B cell (primary cell): ENCODE data around the gene ECE1. TPM values are rescaled to one million over a fixed set of nuclear protein-coding genes. Genes with fewer than 3 reads are reported as not detected.

Source experiments
- ATAC-seq: fragments of 200-7000 bp; cut with Tn5 transposase; one replicate; pipeline ENCODE4 v1.10.0; 2021; ENCODE audit warnings: low read depth, mild to moderate bottlenecking, moderate number of reproducible peaks, moderate library complexity
- CTCF ChIA-PET: fragments of 350-600 bp; sonication (Branson Sonifier 250); formaldehyde crosslinking; loops from one replicate; lab custom pipeline; 2021; ENCODE audit warnings: antibody characterized with exemption, inconsistent platforms; lab: Charles Lee
- POLR2A ChIA-PET: fragments of 350-600 bp; sonication (Branson Sonifier 250); formaldehyde crosslinking; loops from one replicate; lab custom pipeline; 2021; ENCODE audit warnings: antibody characterized with exemption; lab: Charles Lee
- DNase-seq: peaks from one replicate; pipeline ENCODE4 v3.0.0; 2013
- H2AFZ ChIP-seq: 2 replicates; pipeline ENCODE4 v1.6.1; 2012; ENCODE audit warnings: mild to moderate bottlenecking, low read depth, low read length; ENCODE audit not compliant: insufficient read depth, poor library complexity, severe bottlenecking
- H3K27ac ChIP-seq, 2 donors: 1 replicate in 1 of 2; 2 replicates in 1 of 2; pipeline ENCODE4 v1.5.1; 2012 to 2013; ENCODE audit warnings: low read length in 2 of 2, mild to moderate bottlenecking in 2 of 2, moderate library complexity in 1 of 2
- H3K27me3 ChIP-seq, 4 experiments: fragments of 200-600 bp in 1 of 4; sonication (generic) in 1 of 4; replicated peaks in 1 of 4; 1 replicate in 2 of 4; 2 replicates in 2 of 4; pipeline versions ENCODE4 v1.6.1 to v1.7.0; 2013 to 2016; ENCODE audit warnings: low read length in 3 of 4, mild to moderate bottlenecking in 2 of 4, mixed read lengths in 1 of 4, moderate library complexity in 1 of 4; ENCODE audit not compliant: insufficient read depth in 4 of 4, control insufficient read depth in 3 of 4; ENCODE audit errors: control extremely low read depth in 1 of 4
- H3K36me3 ChIP-seq, 2 experiments: replicated peaks in 1 of 2; 1 replicate in 1 of 2; 2 replicates in 1 of 2; pipeline versions ENCODE4 v1.6.1 to v1.7.1; 2013; ENCODE audit warnings: low read length in 1 of 2; ENCODE audit not compliant: insufficient read depth in 2 of 2, control insufficient read depth in 1 of 2; ENCODE audit errors: control extremely low read depth in 1 of 2, extremely low read depth in 1 of 2
- H3K4me1 ChIP-seq, 2 donors: fragments of 200-600 bp in 1 of 2; sonication (generic) in 1 of 2; 1 replicate in 1 of 2; 2 replicates in 1 of 2; pipeline versions ENCODE4 v1.5.1 to v1.6.1; 2013 to 2017; ENCODE audit warnings: low read length in 2 of 2; ENCODE audit not compliant: control insufficient read depth in 2 of 2, insufficient read depth in 2 of 2
- H3K4me2 ChIP-seq: replicated peaks from 2 replicates; pipeline ENCODE3; 2012; ENCODE audit warnings: mild to moderate bottlenecking, low read depth, low read length; ENCODE audit not compliant: poor library complexity, severe bottlenecking
- H3K4me3 ChIP-seq, 5 experiments: fragments of 200-600 bp in 1 of 5; sonication (generic) in 1 of 5; 1 replicate in 3 of 5; 2 replicates in 2 of 5; pipeline versions ENCODE4 v1.5.1 to v1.7.0; 2011 to 2016; ENCODE audit warnings: low read length in 4 of 5, mild to moderate bottlenecking in 4 of 5, low read depth in 2 of 5, control low read depth in 1 of 5, moderate library complexity in 1 of 5; ENCODE audit not compliant: insufficient read depth in 1 of 5; ENCODE audit errors: control extremely low read depth in 1 of 5, extremely low read depth in 1 of 5
- H3K79me2 ChIP-seq: fragments of 200-600 bp; sonication (generic); one replicate; pipeline ENCODE4 v1.6.0; 2016; ENCODE audit warnings: low read length; ENCODE audit not compliant: control insufficient read depth, insufficient read depth
- H3K9ac ChIP-seq: fragments of 200-600 bp; sonication (generic); 2 replicates; pipeline ENCODE4 v1.6.1; 2017; ENCODE audit warnings: mild to moderate bottlenecking, low read length, moderate library complexity
- H3K9me3 ChIP-seq, 3 donors: one replicate each; pipeline versions ENCODE4 v1.6.1 to v1.7.1; 2013; ENCODE audit warnings: low read length in 2 of 3; ENCODE audit not compliant: control insufficient read depth in 2 of 3, insufficient read depth in 1 of 3; ENCODE audit errors: control extremely low read depth in 1 of 3
- H4K20me1 ChIP-seq: 2 replicates; pipeline ENCODE4 v1.6.0; 2012; ENCODE audit warnings: mild to moderate bottlenecking, low read length; ENCODE audit not compliant: insufficient read depth, control insufficient read depth, poor library complexity, severe bottlenecking
- H3K27ac Mint-ChIP-seq: one replicate; pipeline ENCODE4 v1.8.0; 2021; ENCODE audit warnings: mixed read lengths
- H3K27me3 Mint-ChIP-seq: one replicate; pipeline ENCODE4 v1.8.0; 2021; ENCODE audit warnings: mixed read lengths
- H3K4me1 Mint-ChIP-seq: one replicate; pipeline ENCODE4 v1.8.0; 2021; ENCODE audit warnings: mixed read lengths
- H3K4me3 Mint-ChIP-seq: one replicate; pipeline ENCODE4 v1.8.0; 2021; ENCODE audit warnings: mixed read lengths
- H3K9me3 Mint-ChIP-seq: one replicate; pipeline ENCODE4 v1.8.0; 2022; ENCODE audit warnings: mixed read lengths; ENCODE audit not compliant: insufficient read depth
- EZH2 ChIP-seq: IDR thresholded peaks from 2 replicates; pipeline ENCODE4 v1.6.1; 2012; ENCODE audit warnings: borderline replicate concordance, low read depth, mild to moderate bottlenecking, moderate library complexity, low read length; ENCODE audit not compliant: insufficient read depth, poor library complexity, severe bottlenecking
- WGBS: methylation state at CpG from one replicate; pipeline ENCODE4 v1.1.5; 2013; ENCODE audit warnings: missing lambda C conversion rate; ENCODE audit not compliant: insufficient coverage; 5-methylcytosine and 5-hydroxymethylcytosine counted together
- intact Hi-C: fragments of 100-400 bp; cut with micrococcal nuclease; formaldehyde crosslinking; loops from one replicate; pipeline ENCODE4 v1.10.0; 2022
- polyA plus RNA-seq: library from polyadenylated mRNA; depleted of rRNA; stranded (reverse); fragments of >200 nt; gene quantifications from 2 replicates; pipeline ENCODE4 v1.2.3, GENCODE V29; 2012
- total RNA-seq, 2 donors: library from RNA; stranded (reverse); fragments of 120-200 nt in 1 of 2; gene quantifications; 1 replicate in 1 of 2; 2 replicates in 1 of 2; pipeline versions ENCODE4 v1.2.3 to v1.2.4, GENCODE V29; 2013 to 2022
- TF ChIP-seq, protein P1 (sequence below): fragments of 200-600 bp; IDR thresholded peaks from one replicate; pipeline ENCODE4 v1.8.0; 2022; ENCODE audit warnings: antibody characterized with exemption, mild to moderate bottlenecking

ECE1 gene
- total and polyA plus RNA-seq, 2 donors (not counting 1 experiment from before 2014, with no cell fraction given) = 46.7 to 133 TPM

DNA sequence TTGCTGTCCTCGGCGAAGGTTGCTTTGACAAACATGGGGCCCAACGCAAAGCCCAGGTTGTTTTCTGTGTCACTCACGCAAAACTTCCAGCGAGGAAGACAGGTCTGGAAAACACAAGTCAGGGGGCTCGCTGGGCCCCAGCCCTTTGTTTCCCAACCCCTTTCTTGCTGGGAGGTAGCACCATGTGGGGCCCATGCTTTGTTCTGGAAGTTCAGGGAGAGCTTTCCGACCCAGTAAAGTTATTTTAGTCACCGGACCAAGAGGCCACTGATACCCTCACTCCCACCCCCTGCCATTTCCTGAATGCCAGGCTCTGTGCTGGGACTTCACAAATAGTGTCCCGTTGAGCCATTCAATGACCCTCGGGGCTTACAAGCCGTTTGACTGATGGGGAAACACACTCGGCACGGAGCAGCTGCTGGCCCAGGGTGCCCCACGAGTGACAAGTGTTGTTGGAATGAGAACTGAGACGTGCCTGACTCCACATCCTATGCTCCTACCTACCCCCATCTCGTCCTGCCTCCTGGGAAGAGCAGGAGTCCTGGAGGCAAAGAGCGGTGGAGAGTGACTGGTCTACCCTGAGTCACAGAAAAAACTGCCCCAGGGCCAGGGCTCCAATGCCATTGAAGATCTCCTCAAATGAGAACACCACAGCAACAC lies 52.0 kb downstream of the ECE1 start:
- no peak for TF ChIP-seq EZH2
- TF ChIP-seq, protein P1, sequence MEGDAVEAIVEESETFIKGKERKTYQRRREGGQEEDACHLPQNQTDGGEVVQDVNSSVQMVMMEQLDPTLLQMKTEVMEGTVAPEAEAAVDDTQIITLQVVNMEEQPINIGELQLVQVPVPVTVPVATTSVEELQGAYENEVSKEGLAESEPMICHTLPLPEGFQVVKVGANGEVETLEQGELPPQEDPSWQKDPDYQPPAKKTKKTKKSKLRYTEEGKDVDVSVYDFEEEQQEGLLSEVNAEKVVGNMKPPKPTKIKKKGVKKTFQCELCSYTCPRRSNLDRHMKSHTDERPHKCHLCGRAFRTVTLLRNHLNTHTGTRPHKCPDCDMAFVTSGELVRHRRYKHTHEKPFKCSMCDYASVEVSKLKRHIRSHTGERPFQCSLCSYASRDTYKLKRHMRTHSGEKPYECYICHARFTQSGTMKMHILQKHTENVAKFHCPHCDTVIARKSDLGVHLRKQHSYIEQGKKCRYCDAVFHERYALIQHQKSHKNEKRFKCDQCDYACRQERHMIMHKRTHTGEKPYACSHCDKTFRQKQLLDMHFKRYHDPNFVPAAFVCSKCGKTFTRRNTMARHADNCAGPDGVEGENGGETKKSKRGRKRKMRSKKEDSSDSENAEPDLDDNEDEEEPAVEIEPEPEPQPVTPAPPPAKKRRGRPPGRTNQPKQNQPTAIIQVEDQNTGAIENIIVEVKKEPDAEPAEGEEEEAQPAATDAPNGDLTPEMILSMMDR = no peak
- Mint-ChIP-seq H3K4me1 (no peaks in the 10 kb centered on the region), H3K9me3 (no peaks in the 10 kb centered on the region), H3K4me3 (no peak overlapping the region), H3K27ac (no peak overlapping the region), H3K27me3 (no peaks in the 10 kb centered on the region)
- WGBS = 97% methylated on average over 14 of the region's 17 CpGs
- POLR2A ChIA-PET = no interaction called here
- no peak for DNase-seq
- no peak overlapping the region for H2AFZ ChIP-seq
- no peaks in the 10 kb centered on the region for H3K4me1 ChIP-seq
- intact Hi-C loops = no loop called here
- no peak overlapping the region for H3K27ac ChIP-seq
- no peaks in the 10 kb centered on the region for H3K79me2 ChIP-seq
- H3K36me3 ChIP-seq = peaks cover 4 to 77% of the 10 kb centered on the region in 2 experiments
- H3K27me3 ChIP-seq = no peaks in the 10 kb centered on the region
- no peak for ATAC-seq
- H3K4me3 ChIP-seq = no peak overlapping the region
- no peak overlapping the region for H3K4me2 ChIP-seq
- H3K9me3 ChIP-seq = no peaks in the 10 kb centered on the region
- no peaks in the 10 kb centered on the region for H4K20me1 ChIP-seq
- CTCF ChIA-PET = interaction anchor here (1.5 to 2.0 kb wide), 2 partner anchors 17 to 130 kb away, joined by 5 to 7 read pairs; no protein-coding TSS in a partner anchor
- H3K9ac ChIP-seq = no peak overlapping the region

DNA sequence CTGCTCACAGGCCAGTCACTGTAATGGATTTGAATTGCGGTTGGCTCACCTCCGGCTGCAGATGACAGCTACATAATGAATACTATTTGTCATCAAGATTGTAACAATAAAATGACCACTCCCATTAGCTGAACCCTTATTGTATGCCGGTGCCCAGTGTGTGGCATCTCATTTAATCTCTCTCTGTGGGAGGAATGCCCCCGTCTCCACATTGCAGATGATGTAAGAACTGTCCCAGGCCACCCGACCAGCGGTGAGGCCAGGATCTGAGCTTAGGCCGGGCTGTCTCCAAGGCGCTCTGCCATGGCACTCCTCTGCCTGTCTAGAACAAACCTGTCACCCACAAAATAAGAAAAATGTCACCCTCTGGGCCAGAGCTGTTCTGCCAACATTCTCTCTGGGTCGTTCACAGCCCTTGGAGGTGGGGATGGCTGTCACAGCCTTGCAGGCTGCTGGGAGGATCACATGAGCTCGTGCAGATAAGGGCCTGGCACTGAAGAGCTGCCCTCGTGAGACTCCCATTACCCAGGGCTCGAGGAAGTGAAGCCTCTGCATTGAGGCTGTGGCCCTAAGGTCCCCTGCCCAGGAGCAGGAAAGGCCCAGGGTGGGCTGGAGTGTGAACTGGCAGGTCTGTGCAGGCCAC lies 52.7 kb downstream of the ECE1 start:
- H3K36me3 ChIP-seq = peaks cover 4 to 79% of the 10 kb centered on the region in 2 experiments
- CTCF ChIA-PET = interaction anchor here (1.2 to 2.0 kb wide), 4 partner anchors 9 to 131 kb away, joined by 5 to 7 read pairs (median 6); no protein-coding TSS in a partner anchor
- no peaks in the 10 kb centered on the region for H3K27me3 Mint-ChIP-seq
- H3K27me3 ChIP-seq = no peaks in the 10 kb centered on the region
- no peaks in the 10 kb centered on the region for H3K79me2 ChIP-seq
- H3K27ac ChIP-seq = no peak overlapping the region
- ATAC-seq = no peak
- H3K9me3 Mint-ChIP-seq = no peaks in the 10 kb centered on the region
- TF ChIP-seq, protein P1 = no peak
- TF ChIP-seq EZH2 = no peak
- H3K9me3 ChIP-seq = no peaks in the 10 kb centered on the region
- POLR2A ChIA-PET = no interaction called here
- no peaks in the 10 kb centered on the region for H4K20me1 ChIP-seq
- intact Hi-C loops = no loop called here
- no peak overlapping the region for H3K4me2 ChIP-seq
- no peak for DNase-seq
- H3K9ac ChIP-seq = no peak overlapping the region
- no peak overlapping the region for H3K4me3 ChIP-seq
- H3K27ac Mint-ChIP-seq = no peak overlapping the region
- WGBS = 93% methylated on average over 7 of the region's 12 CpGs
- H3K4me3 Mint-ChIP-seq = no peak overlapping the region
- no peaks in the 10 kb centered on the region for H3K4me1 ChIP-seq
- H2AFZ ChIP-seq = no peak overlapping the region
- no peaks in the 10 kb centered on the region for H3K4me1 Mint-ChIP-seq
